Activated CD8-positive, alpha-beta memory T cell treated with anti-CD3 and anti-CD28 coated beads, Interleukin-2, amount 10 ng/mL, durations not matched to agents 7 days and 5 days (primary cell): ENCODE data around the gene C19orf73. TPM values are rescaled to one million over a fixed set of nuclear protein-coding genes. Genes with fewer than 3 reads are reported as not detected.
"Not testable (repeated sequence)": the region's sequence is repeated elsewhere in the genome, so short reads cannot be mapped to it uniquely, and the experiment has no call there.

Source experiments
- ATAC-seq: fragments of 150-1000 bp; cut with Tn5 transposase; one replicate; pipeline ENCODE4 v1.10.0; 2021; ENCODE audit warnings: moderate library complexity
- CTCF ChIA-PET: fragments of 350-600 bp; sonication (Branson Sonifier 250); formaldehyde crosslinking; loops from one replicate; lab custom pipeline; 2021; ENCODE audit warnings: antibody characterized with exemption; lab: Charles Lee
- DNase-seq: peaks from one replicate; pipeline ENCODE4 v3.0.0-alpha.2; 2020
- H3K27ac Mint-ChIP-seq: one replicate; pipeline ENCODE4 v1.8.0; 2021; ENCODE audit warnings: mild to moderate bottlenecking, mixed read lengths
- H3K27me3 Mint-ChIP-seq: one replicate; pipeline ENCODE4 v1.8.0; 2021; ENCODE audit warnings: mixed read lengths
- H3K36me3 Mint-ChIP-seq: one replicate; pipeline ENCODE4 v1.8.0; 2021; ENCODE audit warnings: mild to moderate bottlenecking, mixed read lengths
- H3K4me1 Mint-ChIP-seq: one replicate; pipeline ENCODE4 v1.8.0; 2021; ENCODE audit warnings: mixed read lengths
- H3K4me3 Mint-ChIP-seq: one replicate; pipeline ENCODE4 v1.8.0; 2021; ENCODE audit warnings: mild to moderate bottlenecking, moderate library complexity, mixed read lengths
- H3K9me3 Mint-ChIP-seq: one replicate; pipeline ENCODE4 v1.8.0; 2022; ENCODE audit warnings: low read depth, mixed read lengths
- total RNA-seq, 2 experiments: library from RNA; stranded (reverse); gene quantifications; one replicate each; pipeline ENCODE4 v1.2.3, GENCODE V29; 2021

C19orf73 gene
- total RNA-seq, 2 experiments from 2014 or later, result 1.6 to 1.8 TPM

- H3K4me1 Mint-ChIP-seq, result peaks cover 24% of the 10 kb centered on the region
- H3K27me3 Mint-ChIP-seq, result no peaks in the 10 kb centered on the region
- peaks cover 50% of the 10 kb centered on the region for H3K36me3 Mint-ChIP-seq
- peak; percentile 87 for ATAC-seq
- DNase-seq, result peak; percentile 84
- H3K27ac Mint-ChIP-seq, result peak overlapping the region; percentile 80
- CTCF ChIA-PET, result interaction anchor here (0.5 to 4.1 kb wide), 50 partner anchors 9 to 359 kb away, joined by 3 to 63 read pairs (median 5); partner anchors contain the start of genes ALDH16A1, BAX, CD37 and GYS1
- H3K9me3 Mint-ChIP-seq, result no peaks in the 10 kb centered on the region
- H3K4me3 Mint-ChIP-seq, result no peak overlapping the region
These were observed 21.3 kb downstream of the C19orf73 start for GRCh38 chr19:49097453-49098288.

DNA sequence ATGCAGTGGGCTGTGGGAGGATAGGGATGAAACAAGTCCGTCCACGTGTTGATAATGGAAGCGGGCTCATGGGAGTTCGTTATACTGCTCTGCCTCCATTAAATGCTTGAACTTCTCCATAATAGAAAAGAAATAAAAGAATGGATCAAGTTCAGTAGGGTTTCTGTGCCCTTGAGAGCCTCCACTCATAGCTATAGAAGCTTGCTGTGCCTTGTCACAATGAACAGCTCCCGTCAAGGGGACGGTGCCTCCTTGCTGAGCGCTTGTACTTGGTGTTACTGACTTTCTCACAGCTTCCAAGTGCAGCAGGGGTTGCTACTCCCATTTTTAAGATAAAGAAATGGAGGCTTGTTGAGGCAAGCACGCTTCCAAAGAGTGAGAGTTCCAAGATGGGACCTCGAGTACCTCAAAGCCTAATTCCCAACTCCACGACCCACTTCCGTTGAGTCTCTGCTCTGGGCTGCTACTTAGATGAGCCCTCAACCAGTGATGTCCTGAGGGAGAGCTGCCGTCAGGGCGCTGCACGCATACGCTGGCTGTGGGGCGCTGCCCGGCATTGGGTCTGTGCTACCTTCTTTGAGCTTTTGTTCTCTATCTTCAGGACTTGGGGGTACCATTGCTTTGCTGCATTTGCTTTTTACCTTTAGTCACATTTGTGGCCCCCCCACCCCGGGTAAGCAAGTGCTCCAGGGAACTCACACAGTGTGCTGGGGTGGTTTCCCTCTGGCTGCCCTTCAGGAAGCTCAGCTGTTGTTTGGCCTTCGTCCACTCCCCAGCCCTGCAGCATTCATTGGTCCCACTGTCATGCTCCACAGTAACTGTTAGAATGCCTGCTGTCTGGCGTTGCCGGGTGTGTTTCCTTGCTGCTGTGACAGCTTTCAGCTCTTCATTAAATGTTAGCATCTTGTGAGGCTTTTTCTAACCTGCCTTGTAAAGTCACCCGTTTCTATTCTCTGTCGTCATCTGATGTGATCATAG is 24.1 kb downstream of the C19orf73 start:
- CTCF ChIA-PET, result interaction anchor here (1.1 to 2.8 kb wide), 5 partner anchors 11 to 104 kb away, joined by 3 to 13 read pairs (median 7); partner anchors contain the start of gene LIN7B
- H3K27ac Mint-ChIP-seq, result no peak overlapping the region
- H3K36me3 Mint-ChIP-seq, result peaks cover 53% of the 10 kb centered on the region
- peaks cover 43% of the 10 kb centered on the region for H3K4me1 Mint-ChIP-seq
- DNase-seq (no peak), ATAC-seq (no peak)
- no peaks in the 10 kb centered on the region for H3K27me3 Mint-ChIP-seq
- H3K4me3 Mint-ChIP-seq, result no peak overlapping the region
- H3K9me3 Mint-ChIP-seq, result no peaks in the 10 kb centered on the region

DNA sequence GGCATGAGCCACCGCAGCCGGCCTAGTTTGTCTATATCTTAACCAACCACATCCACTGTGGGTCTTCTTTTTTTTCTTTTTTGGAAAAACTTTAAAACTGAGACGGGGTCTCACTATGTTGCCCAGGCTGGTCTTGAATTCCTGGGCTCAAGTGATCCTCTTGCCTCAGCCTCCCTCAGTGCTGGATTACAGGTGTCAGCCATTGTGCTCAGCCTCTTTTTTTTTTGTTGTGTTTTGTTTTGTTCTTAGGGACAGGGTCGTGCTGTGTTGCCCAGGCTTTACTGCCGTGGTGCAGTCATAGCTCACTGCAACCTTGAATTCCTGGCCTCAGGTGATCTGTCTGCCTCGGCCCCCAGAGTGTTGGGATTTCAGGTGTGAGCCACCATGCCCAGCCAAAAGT is 26.3 kb downstream of the C19orf73 start:
- CTCF ChIA-PET, result interaction anchor here (1.1 to 2.7 kb wide), 2 partner anchors 22 to 54 kb away, joined by 3 to 7 read pairs; partner anchors contain the start of gene LIN7B

DNA sequence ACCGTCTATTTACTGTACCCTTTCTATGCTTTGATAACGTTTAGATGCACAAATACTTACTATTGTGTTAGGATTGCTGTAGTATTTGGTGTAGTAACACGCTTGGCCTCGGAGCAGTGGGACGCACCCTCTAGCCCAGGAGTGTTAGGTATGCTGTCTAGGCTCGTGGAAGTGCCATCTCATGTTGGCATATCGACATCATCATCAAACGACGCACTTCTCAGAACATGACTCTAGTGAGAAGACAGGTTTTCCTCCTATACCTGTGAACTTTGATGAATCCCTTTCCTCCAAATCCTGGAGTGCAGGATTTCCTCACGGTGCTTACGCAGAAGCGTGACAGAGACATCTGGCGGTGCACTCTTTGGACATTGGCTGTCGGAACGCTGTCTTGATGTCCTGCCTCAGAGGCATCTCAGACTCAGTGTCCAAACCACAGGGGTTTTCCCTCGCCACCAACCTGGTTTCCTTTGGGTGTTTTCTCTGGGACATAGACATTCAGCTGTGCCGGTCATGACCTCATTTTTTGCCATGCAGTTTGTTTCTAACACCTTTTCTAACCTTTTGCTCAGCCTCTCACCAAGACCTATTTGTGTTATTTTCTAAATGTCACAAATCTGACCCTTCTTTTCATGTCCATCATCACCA is 27.4 kb downstream of the C19orf73 start:
- peaks cover 49% of the 10 kb centered on the region for H3K36me3 Mint-ChIP-seq
- DNase-seq, result no peak
- H3K4me3 Mint-ChIP-seq, result no peak overlapping the region
- no peak for ATAC-seq
- no peaks in the 10 kb centered on the region for H3K9me3 Mint-ChIP-seq
- H3K27ac Mint-ChIP-seq, result peak overlapping the region; percentile 1
- peaks cover 41% of the 10 kb centered on the region for H3K4me1 Mint-ChIP-seq
- CTCF ChIA-PET, result interaction anchor here (0.7 kb wide), 1 partner anchor 14 kb away, joined by 3 read pairs; no protein-coding TSS in a partner anchor
- H3K27me3 Mint-ChIP-seq, result no peaks in the 10 kb centered on the region

More for the DNA sequence above, 26.3 kb downstream of the C19orf73 start:
- H3K4me1 Mint-ChIP-seq, result peaks cover 45% of the 10 kb centered on the region
- H3K9me3 Mint-ChIP-seq, result no peaks in the 10 kb centered on the region
- no peaks in the 10 kb centered on the region for H3K27me3 Mint-ChIP-seq
- ATAC-seq (no peak), DNase-seq (no peak)
- H3K27ac Mint-ChIP-seq, result no peak overlapping the region
- peaks cover 47% of the 10 kb centered on the region for H3K36me3 Mint-ChIP-seq
- no peak overlapping the region for H3K4me3 Mint-ChIP-seq

GRCh38 chr19:49086296-49086695 is 32.6 kb downstream of the C19orf73 start:
- ATAC-seq (no peak), DNase-seq (no peak)
- no peaks in the 10 kb centered on the region for H3K9me3 Mint-ChIP-seq
- H3K27ac Mint-ChIP-seq, result peak overlapping the region; percentile 90
- H3K4me1 Mint-ChIP-seq, result peaks cover 38% of the 10 kb centered on the region
- H3K36me3 Mint-ChIP-seq, result peaks cover 35% of the 10 kb centered on the region
- H3K4me3 Mint-ChIP-seq, result peak overlapping the region; percentile 94
- CTCF ChIA-PET, result interaction anchor here (2.4 to 3.9 kb wide), 2 partner anchors 11 to 20 kb away, joined by 6 to 34 read pairs; no protein-coding TSS in a partner anchor
- H3K27me3 Mint-ChIP-seq, result no peaks in the 10 kb centered on the region

DNA sequence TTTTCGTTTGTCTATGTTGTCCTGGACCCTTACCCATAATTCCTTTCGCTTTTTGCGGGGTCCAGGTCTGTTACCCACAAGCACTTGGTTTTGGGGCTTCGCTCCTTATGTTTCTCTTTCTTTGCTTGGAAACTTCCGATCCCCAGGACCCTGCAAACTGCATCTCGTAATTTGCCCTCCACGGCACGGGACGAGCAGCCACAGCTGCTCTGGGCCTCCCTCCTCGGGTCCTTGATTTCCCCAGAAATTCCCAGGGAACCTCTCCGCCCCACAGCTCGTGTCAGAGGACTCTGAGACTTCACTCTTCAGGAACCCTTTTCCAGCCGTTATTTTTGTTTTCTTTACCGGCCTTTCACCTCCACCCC is 33.1 kb downstream of the C19orf73 start:
- CTCF ChIA-PET, result interaction anchor here (2.4 to 3.9 kb wide), 2 partner anchors 12 to 20 kb away, joined by 6 to 34 read pairs; no protein-coding TSS in a partner anchor
- Mint-ChIP-seq H3K9me3 (no peaks in the 10 kb centered on the region), H3K27ac (peak overlapping the region; percentile 90), H3K27me3 (no peaks in the 10 kb centered on the region), H3K36me3 (peaks cover 32% of the 10 kb centered on the region), H3K4me3 (peak overlapping the region; percentile 94), H3K4me1 (peaks cover 36% of the 10 kb centered on the region)
- ATAC-seq, result no peak
- no peak for DNase-seq

- Mint-ChIP-seq H3K4me1 (peaks cover 30% of the 10 kb centered on the region), H3K27ac (peak within 1 kb of the TSS; percentile 90), H3K27me3 (no peaks in the 10 kb centered on the region), H3K36me3 (peaks cover 26% of the 10 kb centered on the region), H3K4me3 (peak within 1 kb of the TSS; percentile 94), H3K9me3 (no peaks in the 10 kb centered on the region)
- peak; percentile 95 for ATAC-seq
- CTCF ChIA-PET, result interaction anchor here (2.4 to 3.9 kb wide), 2 partner anchors 12 to 21 kb away, joined by 6 to 34 read pairs; no protein-coding TSS in a partner anchor
- DNase-seq, result peak; percentile 99
These were observed 33.7 kb downstream of the C19orf73 start, which contains the start of gene SNRNP70 for GRCh38 chr19:49085020-49085867. SNRNP70 (plus strand) TSS chr19:49085451; CDS start chr19:49086415, 964 bp downstream.

DNA sequence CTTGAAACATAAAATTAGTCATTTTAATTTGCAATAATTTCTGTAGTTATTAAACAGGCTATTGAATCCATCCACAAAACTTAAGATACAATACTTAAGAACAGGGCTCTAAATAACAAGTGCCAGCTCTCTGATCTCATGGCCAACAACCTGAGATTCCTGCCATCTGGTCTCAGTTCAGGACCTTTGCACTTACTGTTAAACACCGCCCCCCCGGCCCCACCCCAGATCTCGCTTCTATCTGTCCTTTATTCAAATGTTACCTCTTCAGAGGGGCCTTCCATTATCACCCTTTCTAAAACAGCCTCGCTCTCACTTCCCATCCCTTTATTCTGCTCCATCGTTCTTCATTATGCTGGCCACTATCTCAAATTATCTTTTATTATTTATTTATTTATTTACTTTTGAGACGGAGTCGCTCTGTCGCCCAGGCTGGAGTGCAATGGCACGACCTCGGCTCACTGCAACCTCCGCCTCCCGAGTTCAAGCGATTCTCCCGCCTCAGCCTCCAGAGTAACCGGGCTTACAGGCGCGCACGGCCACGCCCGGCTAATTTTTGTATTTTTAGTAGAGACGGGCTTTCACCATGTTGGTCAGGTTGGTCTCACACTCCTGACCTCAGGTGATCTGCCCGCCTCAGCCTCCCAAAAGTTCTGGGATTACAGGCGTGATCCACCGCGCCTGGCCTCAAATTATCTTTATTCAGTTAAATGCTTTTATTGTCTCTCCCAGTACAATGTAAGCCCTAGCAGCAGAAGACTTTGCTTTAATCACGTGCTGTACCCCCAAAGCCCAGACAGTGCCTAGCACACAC is 34.5 kb downstream of the C19orf73 start:
- CTCF ChIA-PET, result interaction anchor here (0.7 to 1.4 kb wide), 2 partner anchors 13 to 633 kb away, joined by 3 to 5 read pairs; no protein-coding TSS in a partner anchor
- H3K4me1 Mint-ChIP-seq, result peaks cover 26% of the 10 kb centered on the region
- ATAC-seq (no peak), DNase-seq (no peak)
- H3K4me3 Mint-ChIP-seq, result peak overlapping the region; percentile 94
- no peaks in the 10 kb centered on the region for H3K9me3 Mint-ChIP-seq
- H3K27ac Mint-ChIP-seq, result peak overlapping the region; percentile 90
- peaks cover 24% of the 10 kb centered on the region for H3K36me3 Mint-ChIP-seq
- H3K27me3 Mint-ChIP-seq, result no peaks in the 10 kb centered on the region

DNA sequence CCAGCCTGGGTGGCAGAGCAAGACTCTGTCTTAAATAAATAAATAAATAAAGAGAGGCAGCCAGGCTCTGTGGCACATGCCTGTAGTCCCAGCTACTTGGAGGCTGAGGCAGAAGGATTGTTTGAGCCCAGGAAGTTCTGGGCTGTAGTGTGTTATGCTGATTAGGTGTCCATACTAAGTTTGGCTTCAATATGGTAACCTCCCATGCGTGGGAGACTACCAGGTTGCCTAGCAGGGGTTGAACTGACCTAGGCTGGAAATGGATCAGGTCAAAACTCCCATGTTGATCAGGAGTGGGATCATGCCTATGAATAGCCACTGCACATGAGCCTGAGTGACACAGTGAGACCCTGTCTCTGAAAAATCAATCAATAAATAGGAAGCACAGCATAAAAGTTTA is 37.7 kb downstream of the C19orf73 start:
- peaks cover 7% of the 10 kb centered on the region for H3K4me1 Mint-ChIP-seq
- no peak for ATAC-seq
- DNase-seq, result no peak
- H3K9me3 Mint-ChIP-seq, result no peaks in the 10 kb centered on the region
- H3K27ac Mint-ChIP-seq, result no peak overlapping the region
- CTCF ChIA-PET, result interaction anchor here (1.0 to 2.0 kb wide), 2 partner anchors 17 to 24 kb away, joined by 4 to 7 read pairs; partner anchors contain the start of gene CGB7
- no peaks in the 10 kb centered on the region for H3K27me3 Mint-ChIP-seq
- H3K4me3 Mint-ChIP-seq, result no peak overlapping the region
- peaks cover 5% of the 10 kb centered on the region for H3K36me3 Mint-ChIP-seq

DNA sequence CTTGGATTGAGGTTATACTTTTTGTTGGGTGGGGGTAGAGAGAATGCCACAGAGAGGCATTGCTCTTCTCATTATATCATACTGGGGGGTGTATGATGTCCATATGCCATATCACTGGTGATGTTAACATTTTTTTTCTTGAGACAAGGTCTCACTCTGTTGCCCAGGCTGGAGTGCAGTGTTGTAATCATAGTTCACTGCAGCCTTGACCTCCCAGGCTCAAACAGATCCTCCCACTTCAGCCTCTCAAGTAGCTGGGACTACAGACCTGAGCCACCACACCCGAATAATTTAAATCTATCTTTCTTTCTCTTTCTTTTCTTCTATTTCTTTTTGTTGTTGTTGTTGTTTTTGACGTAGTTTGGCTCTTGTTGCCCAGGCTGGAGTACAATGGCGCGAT is 38.6 kb downstream of the C19orf73 start:
- H3K4me1 Mint-ChIP-seq, result peaks cover 6% of the 10 kb centered on the region
- H3K4me3 Mint-ChIP-seq, result no peak overlapping the region
- no peak overlapping the region for H3K27ac Mint-ChIP-seq
- DNase-seq (no peak), ATAC-seq (no peak)
- no peaks in the 10 kb centered on the region for H3K36me3 Mint-ChIP-seq
- H3K9me3 Mint-ChIP-seq, result no peaks in the 10 kb centered on the region
- CTCF ChIA-PET, result interaction anchor here (1.7 kb wide), 1 partner anchor 18 kb away, joined by 6 read pairs; no protein-coding TSS in a partner anchor
- no peaks in the 10 kb centered on the region for H3K27me3 Mint-ChIP-seq

GRCh38 chr19:49074869-49075268 is 44.1 kb downstream of the C19orf73 start:
- CTCF ChIA-PET, result interaction anchor here (1.2 to 2.2 kb wide), 8 partner anchors 15 to 124 kb away, joined by 3 to 10 read pairs (median 4); a partner anchor contains a TSS
- not testable (repeated sequence) for H3K27ac Mint-ChIP-seq
- peaks cover 36% of the 10 kb centered on the region for H3K27me3 Mint-ChIP-seq

More at GRCh38 chr19:49074869-49075268, 44.1 kb downstream of the C19orf73 start:
- H3K4me1 Mint-ChIP-seq, ATAC-seq, H3K9me3 Mint-ChIP-seq, H3K36me3 Mint-ChIP-seq, H3K4me3 Mint-ChIP-seq: not testable (repeated sequence)
- DNase-seq, result peak; percentile 56
